GM18909 (cell line): ENCODE results near the gene TST.
A peak's percentile ranks its signal among the peaks of the same experiment; 100 is the strongest.

Experiments
- ATAC-seq: cut with Tn5 transposase; IDR thresholded peaks from one replicate; pipeline ENCODE4 v1.9.1; 2021; ENCODE audit warnings: mild to moderate bottlenecking; ENCODE audit not compliant: unreplicated experiment, poor library complexity

TST gene

GRCh38 chr22:37054056-37054395, 34.8 kb upstream of the TST start:
- ATAC-seq: no peak

- ATAC-seq: no peak
Measured at GRCh38 chr22:37053310-37054055, 34.2 kb upstream of the TST start.

- no peak for ATAC-seq
Measured at GRCh38 chr22:37052386-37053309, 33.4 kb upstream of the TST start.

GRCh38 chr22:37051391-37052385, 32.4 kb upstream of the TST start, which contains the start of gene KCTD17:
KCTD17 (plus strand) TSS chr22:37051742; CDS start chr22:37051761, 19 bp downstream.
- peak; percentile 63 for ATAC-seq

GRCh38 chr22:37050913-37051312, 31.7 kb upstream of the TST start:
- ATAC-seq: no peak

- no peak for ATAC-seq
Measured at GRCh38 chr22:37049224-37049623, 30.0 kb upstream of the TST start.

GRCh38 chr22:37048133-37048532, 28.9 kb upstream of the TST start:
- no peak for ATAC-seq

- ATAC-seq: no peak
Measured at GRCh38 chr22:37047006-37047405, 27.8 kb upstream of the TST start.

GRCh38 chr22:37046589-37046988, 27.3 kb upstream of the TST start:
- ATAC-seq: no peak

GRCh38 chr22:37045958-37046357, 26.7 kb upstream of the TST start:
- ATAC-seq: no peak

- no peak for ATAC-seq
Measured at GRCh38 chr22:37044634-37045625, 25.7 kb upstream of the TST start.

GRCh38 chr22:37043828-37044538, 24.7 kb upstream of the TST start:
- no peak for ATAC-seq

- ATAC-seq: no peak
Measured at GRCh38 chr22:37043209-37043827, 24.1 kb upstream of the TST start.

GRCh38 chr22:37039466-37039865, 20.2 kb upstream of the TST start:
- no peak for ATAC-seq

GRCh38 chr22:37037669-37038068, 18.4 kb upstream of the TST start:
- ATAC-seq: no peak

- ATAC-seq: no peak
Measured at GRCh38 chr22:37036655-37037377, 17.6 kb upstream of the TST start.

GRCh38 chr22:37033605-37034430, 14.6 kb upstream of the TST start:
- ATAC-seq: no peak
